Heart left ventricle (tissue), 13 donors: Measurements from ENCODE around the gene ELOVL7.

Source experiments
- CTCF ChIP-seq, 12 donors: fragments of 200-600 bp; sonication (generic) in 4 of 12; IDR thresholded peaks; one replicate each; pipeline versions ENCODE4 v1.5.0 to v1.8.0; 2018 to 2022; ENCODE audit warnings: antibody characterized with exemption in 12 of 12, mild to moderate bottlenecking in 5 of 12
- POLR2A ChIP-seq, 2 donors: fragments of 450-650 bp; IDR thresholded peaks; one replicate each; pipeline ENCODE4 v1.6.1; 2017; ENCODE audit warnings: antibody characterized with exemption in 2 of 2, mild to moderate bottlenecking in 2 of 2, moderate library complexity in 2 of 2
- donor health status: ischemic (EF 13 %, LVEDD 7.1; RV severe dilation, severe dysfunction).
- donor health status: DM: no; HTN: yes; CAD: no.
- donor health status: DM: no; HTN: no; CAD: no.
- donor health status: ischemic (EF 25% LVEDD 6.9; RV normal size, moderate dysfunction).
- donor health status: ischemic (EF 25% LVEDD 5.7; RV mildly dilated, moderate dysfunction).
- donor health status: ischemic (EF 35%, LVEDD 5.7; RV mildly dilated, moderate dysfunction).
- donor health status: nonischemic (EF 11% LVEDD 7.7; RV severe dilation, severe dysfunction).
- donor health status: DM: yes; HTN: yes; CAD: no.
- donor health status: PGD.
- donor health status: ischemic (EF 29% LVEDD 5.4; RV normal size, mild dysfunction).
- donor health status: nonischemic (EF 23%, LVEDD 6.1; RV moderate dilation, normal function).

GRCh38 chr5:60719329-60719728 is 124.7 kb downstream of the ELOVL7 start:
- TF ChIP-seq CTCF (IDR thresholded peaks at IDR 0.05) = no peak
- TF ChIP-seq POLR2A (IDR thresholded peaks at IDR 0.05) = no peak
